Stomach (tissue), 9 donors: ENCODE data around the gene ACKR4. TPM values are rescaled to one million over a fixed set of nuclear protein-coding genes. Genes with fewer than 3 reads are reported as not detected.

Experiments
- DNase-seq, 2 donors: peaks; one replicate each; pipeline versions ENCODE4 v3.0.0 to v3.0.0-alpha.2; 2013 to 2019
- H3K27ac ChIP-seq, 5 donors: fragments of 200-600 bp in 4 of 5; sonication (generic) in 4 of 5; one replicate each; pipeline ENCODE4 v1.5.1; 2013 to 2019; ENCODE audit warnings: mild to moderate bottlenecking in 1 of 5, moderate library complexity in 1 of 5
- H3K27me3 ChIP-seq, 3 donors: fragments of 200-600 bp; sonication (generic); one replicate each; pipeline ENCODE4 v1.5.1; 2017 to 2019; ENCODE audit warnings: mixed run types in 1 of 3
- H3K36me3 ChIP-seq, 4 donors: fragments of 200-600 bp; sonication (generic); 1 replicate in 3 of 4; 2 replicates in 1 of 4; pipeline ENCODE4 v1.5.1; 2016 to 2019
- H3K4me1 ChIP-seq, 4 donors: fragments of 200-600 bp; sonication (generic); one replicate each; pipeline ENCODE4 v1.5.1; 2016 to 2019
- H3K4me3 ChIP-seq, 4 donors: fragments of 200-600 bp; sonication (generic) in 3 of 4; one replicate each; pipeline ENCODE4 v1.5.1; 2016 to 2019; ENCODE audit warnings: mild to moderate bottlenecking in 1 of 4
- H3K9me3 ChIP-seq, 4 donors: fragments of 200-600 bp; sonication (generic); one replicate each; pipeline ENCODE4 v1.5.1; 2016 to 2019
- CTCF ChIP-seq, 7 experiments: fragments of 450-650 bp in 4 of 7; fragments of 200-600 bp in 3 of 7; sonication (generic) in 3 of 7; IDR thresholded peaks; one replicate each; pipeline ENCODE4 v1.5.1; 2016 to 2019; ENCODE audit warnings: antibody characterized with exemption in 7 of 7, control low read depth in 2 of 7, mild to moderate bottlenecking in 1 of 7
- EP300 ChIP-seq: sonication (generic); formaldehyde crosslinking; IDR thresholded peaks from one replicate; pipeline ENCODE4 v1.6.1; 2017; ENCODE audit warnings: antibody characterized with exemption
- POLR2A ChIP-seq, 4 donors: fragments of 450-650 bp; IDR thresholded peaks; one replicate each; pipeline ENCODE4 v1.6.1; 2016; ENCODE audit warnings: antibody characterized with exemption in 4 of 4, control low read depth in 2 of 4, mild to moderate bottlenecking in 1 of 4, moderate library complexity in 1 of 4
- POLR2AphosphoS5 ChIP-seq, 3 donors: sonication (generic); formaldehyde crosslinking; IDR thresholded peaks; one replicate each; pipeline ENCODE4 v1.6.1; 2016; ENCODE audit warnings: antibody characterized with exemption in 3 of 3
- WGBS, 5 donors: extraction: QIAGEN DNeasy Blood & Tissue Kit in 3 of 5; methylation state at CpG; one replicate each; pipeline versions ENCODE4 v1.1.5 to v1.1.7; 2013 to 2018; 5-methylcytosine and 5-hydroxymethylcytosine counted together
- intact Hi-C: fragments of 100-400 bp; cut with DNase I; formaldehyde crosslinking; loops from one replicate; pipeline ENCODE4 v1.15.1; 2023; ENCODE audit warnings: low total_unique reads
- polyA plus RNA-seq, 3 donors: library from polyadenylated mRNA; stranded (reverse); fragments of 200-250 nt; gene quantifications; one replicate each; pipeline ENCODE4 v1.2.3, GENCODE V29; 2013
- total RNA-seq, 5 donors: library from RNA; depleted of rRNA; stranded (reverse); fragments of >200 nt; gene quantifications; one replicate each; pipeline versions ENCODE4 v1.1.0 to v1.2.3, GENCODE V29; 2014 to 2016
- donor health status: healthy with polysubstance abuse.
- donor health status: Bipolar disorder and iron deficiency.
- donor health status: healthy.

ACKR4 gene
- total and polyA plus RNA-seq, 8 donors, result 0.58 to 16.7 (median 2.4) TPM

DNA sequence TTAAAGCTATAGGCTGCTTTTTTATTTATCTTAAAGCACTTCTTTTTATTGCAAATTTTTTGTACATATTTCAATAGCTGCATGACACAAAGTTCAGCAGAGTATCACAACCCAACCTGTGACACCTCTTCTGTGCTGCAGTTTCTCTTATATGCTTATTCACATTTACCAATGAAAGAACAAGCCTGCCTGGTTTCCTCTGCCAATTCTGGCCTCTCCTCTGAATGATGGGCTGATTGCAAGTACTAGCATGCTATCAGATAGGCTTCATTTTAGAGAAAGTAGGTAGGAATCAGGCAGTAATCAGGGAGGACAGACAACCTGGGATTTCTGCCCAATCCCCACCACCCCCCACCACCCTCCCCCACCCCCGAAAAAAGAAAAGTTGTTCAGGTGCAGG is 26.6 kb downstream of the ACKR4 start:
- Histone ChIP-seq H3K27me3 (no peaks in the 10 kb centered on the region), H3K4me1 (no peaks in the 10 kb centered on the region), H3K4me3 (no peak overlapping the region), H3K36me3 (peaks cover 5 to 50% (median 50%) of the 10 kb centered on the region in 4 donors), H3K27ac (no peak overlapping the region), H3K9me3 (no peaks in the 10 kb centered on the region)
- 77 to 100% (median 90%) methylated on average over 1 of the region's 1 CpG for WGBS, 5 donors
- no peak for DNase-seq
- no peak for TF ChIP-seq POLR2A (IDR thresholded peaks at IDR 0.05)
- TF ChIP-seq CTCF (IDR thresholded peaks at IDR 0.05), result no peak
- TF ChIP-seq EP300, result no peak
- no peak for TF ChIP-seq POLR2AphosphoS5 (IDR thresholded peaks at IDR 0.05)
- intact Hi-C loops, result no loop called here

GRCh38 chr3:132624790-132625189 is 27.7 kb downstream of the ACKR4 start:
- H3K4me1 ChIP-seq, result no peaks in the 10 kb centered on the region
- no peak for DNase-seq
- H3K9me3 ChIP-seq, result no peaks in the 10 kb centered on the region
- intact Hi-C loops, result no loop called here
- H3K4me3 ChIP-seq, result no peak overlapping the region
- no peak for TF ChIP-seq EP300
- TF ChIP-seq CTCF (IDR thresholded peaks at IDR 0.05), result no peak
- WGBS, 5 donors, result 94 to 98% (median 97%) methylated on average over 7 of the region's 7 CpGs
- no peak overlapping the region for H3K27ac ChIP-seq
- H3K36me3 ChIP-seq, result peaks cover 5 to 55% (median 47%) of the 10 kb centered on the region in 4 donors
- H3K27me3 ChIP-seq, result no peaks in the 10 kb centered on the region

- Histone ChIP-seq H3K27ac (no peak overlapping the region), H3K4me3 (no peak overlapping the region), H3K36me3 (peaks cover 5 to 55% (median 46%) of the 10 kb centered on the region in 4 donors), H3K4me1 (no peaks in the 10 kb centered on the region), H3K27me3 (no peaks in the 10 kb centered on the region), H3K9me3 (no peaks in the 10 kb centered on the region)
- intact Hi-C loops, result no loop called here
- no peak for DNase-seq
- 86 to 100% (median 97%) methylated on average over 1 of the region's 1 CpG for WGBS, 5 donors
- no peak for TF ChIP-seq EP300
- no peak for TF ChIP-seq POLR2A (IDR thresholded peaks at IDR 0.05)
- TF ChIP-seq POLR2AphosphoS5 (IDR thresholded peaks at IDR 0.05), result no peak
- no peak for TF ChIP-seq CTCF (IDR thresholded peaks at IDR 0.05)
Observed at GRCh38 chr3:132625613-132626012, 28.5 kb downstream of the ACKR4 start.

- Histone ChIP-seq H3K9me3 (no peaks in the 10 kb centered on the region), H3K27ac (no peak overlapping the region), H3K36me3 (peaks cover 5 to 47% (median 39%) of the 10 kb centered on the region in 4 donors), H3K4me3 (no peak overlapping the region), H3K4me1 (no peaks in the 10 kb centered on the region), H3K27me3 (no peaks in the 10 kb centered on the region)
- no peak for DNase-seq
- WGBS, 5 donors, result 92 to 99% (median 97%) methylated on average over 6 of the region's 6 CpGs
- intact Hi-C loops, result no loop called here
- TF ChIP-seq CTCF (IDR thresholded peaks at IDR 0.05) (no peak), POLR2AphosphoS5 (IDR thresholded peaks at IDR 0.05) (no peak), EP300 (no peak), POLR2A (IDR thresholded peaks at IDR 0.05) (no peak)
Observed at GRCh38 chr3:132626955-132627354, 29.9 kb downstream of the ACKR4 start.
